ENCODE results near the gene UBXN4.
"Not testable (repeated sequence)": the region's sequence is repeated elsewhere in the genome, so short reads cannot be mapped to it uniquely, and the experiment has no call there.

Gene UBXN4

GRCh38 chr2:135768863-135769262, 27.2 kb downstream of the UBXN4 start:
- DNase-seq (ENCODE audit: low spot score), result no peak

- DNase-seq (ENCODE audit: low spot score), result no peak
Observed at GRCh38 chr2:135773319-135773718, 31.7 kb downstream of the UBXN4 start.

DNA sequence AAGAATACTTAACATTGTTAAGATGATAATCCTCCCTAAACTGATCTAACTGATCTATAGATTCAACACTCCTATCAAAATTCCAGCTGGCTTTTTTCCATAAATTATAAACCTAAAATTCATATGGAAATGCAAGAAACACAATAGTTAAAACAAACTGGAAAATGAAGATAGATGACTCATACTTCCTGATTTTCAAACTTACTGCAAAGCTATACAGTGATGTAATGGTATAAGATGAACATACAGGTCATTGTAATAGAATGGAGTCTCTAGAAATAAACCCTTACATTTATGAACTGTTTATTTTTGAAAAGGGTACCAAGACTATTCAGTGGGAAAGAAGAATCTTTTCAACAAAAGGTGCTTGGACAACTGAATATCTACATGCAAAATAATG, 32.3 kb downstream of the UBXN4 start:
- DNase-seq (ENCODE audit: low spot score), result no peak

DNA sequence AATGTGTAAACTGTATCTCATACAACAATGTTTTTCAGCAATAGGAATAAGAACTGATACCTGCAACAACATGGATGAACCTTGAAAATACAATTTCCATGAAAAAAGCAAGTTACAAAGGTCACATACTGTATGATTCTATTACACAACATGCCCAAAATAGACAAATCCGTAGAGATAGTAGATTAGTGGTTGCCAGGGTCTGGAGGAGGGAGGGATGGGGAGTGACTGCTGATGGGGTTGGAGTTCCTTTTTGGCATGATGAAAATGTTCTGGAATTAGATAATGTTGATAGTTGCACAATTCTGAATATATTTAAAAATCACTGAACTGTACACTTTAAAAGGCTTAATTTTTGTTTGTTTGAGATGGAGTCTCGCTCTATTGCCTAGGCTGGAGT, 33.8 kb downstream of the UBXN4 start:
- DNase-seq (ENCODE audit: low spot score), result no peak

DNA sequence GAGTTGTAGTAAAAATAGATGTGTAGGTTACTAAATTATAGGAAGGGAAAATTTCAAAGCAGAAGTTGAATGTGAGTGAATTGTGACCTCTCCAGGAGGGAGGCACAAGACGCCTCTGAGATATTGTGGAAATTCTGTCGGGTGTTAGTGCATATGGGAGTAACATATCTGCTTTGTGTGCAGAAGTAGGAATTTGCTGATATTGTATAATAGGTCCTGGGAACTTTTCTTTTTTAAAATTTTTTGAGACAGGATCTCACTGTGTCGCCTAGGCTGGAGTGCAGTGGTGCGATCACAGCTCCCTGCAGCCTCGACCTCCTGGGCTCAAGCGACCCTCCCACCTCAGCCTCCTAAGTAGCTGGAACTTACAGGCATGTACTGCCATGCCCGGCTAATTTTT, 34.7 kb downstream of the UBXN4 start:
- no peak for DNase-seq (ENCODE audit: low spot score)

- no peak for DNase-seq (ENCODE audit: low spot score)
Observed at GRCh38 chr2:135782231-135782630, 40.6 kb downstream of the UBXN4 start.

GRCh38 chr2:135783439-135783838, 41.8 kb downstream of the UBXN4 start:
- no peak for DNase-seq (ENCODE audit: low spot score)

DNA sequence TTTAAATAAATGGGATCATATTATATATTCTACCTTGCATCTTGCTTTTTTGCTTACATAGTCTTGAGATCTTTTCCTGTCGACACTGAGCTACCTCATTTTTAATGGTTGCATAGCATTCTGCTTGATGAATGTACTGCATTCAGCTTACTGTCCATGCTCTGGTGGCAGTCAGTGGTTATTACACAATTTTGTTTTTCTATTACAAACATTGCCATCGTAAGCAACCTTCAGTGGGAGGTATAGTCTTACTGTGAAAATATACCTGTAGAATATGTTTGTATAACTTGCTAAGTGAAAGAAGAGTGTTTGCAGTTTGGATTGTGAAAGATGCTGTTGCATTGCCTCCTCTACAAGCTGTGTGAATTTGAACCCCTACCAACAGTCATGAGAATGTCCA, 43.4 kb downstream of the UBXN4 start:
- peak; percentile 34 for DNase-seq (ENCODE audit: low spot score)

DNA sequence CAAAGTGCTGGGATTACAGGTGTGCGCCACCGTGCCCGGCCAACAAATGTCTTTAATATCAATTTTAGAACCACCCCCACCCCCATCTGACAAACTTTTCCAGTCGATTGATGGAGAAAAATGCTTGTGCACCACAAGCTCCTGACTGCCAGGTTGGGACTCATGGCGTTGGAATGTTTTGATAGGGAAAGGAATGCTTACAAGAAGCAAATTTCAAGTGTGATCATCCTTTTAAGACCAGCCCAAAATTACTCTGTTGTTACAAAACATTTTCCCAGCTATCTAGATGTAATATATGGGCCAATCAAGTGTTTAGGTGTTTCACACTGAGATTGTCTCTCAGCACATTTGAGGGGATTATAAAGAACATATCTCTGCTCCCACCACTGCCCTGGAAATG, 45.2 kb downstream of the UBXN4 start:
- no peak for DNase-seq (ENCODE audit: low spot score)

- DNase-seq (ENCODE audit: low spot score), result no peak
Observed at GRCh38 chr2:135790423-135790822, 48.8 kb downstream of the UBXN4 start.

- no peak for DNase-seq (ENCODE audit: low spot score)
Observed at GRCh38 chr2:135791418-135792190, 49.9 kb downstream of the UBXN4 start.

- DNase-seq (ENCODE audit: low spot score), result no peak
Observed at GRCh38 chr2:135792401-135793150, 50.9 kb downstream of the UBXN4 start.

GRCh38 chr2:135795641-135796040, 54.0 kb downstream of the UBXN4 start:
- not testable (repeated sequence) for DNase-seq (ENCODE audit: low spot score)

GRCh38 chr2:135796606-135797005, 55.0 kb downstream of the UBXN4 start:
- no peak for DNase-seq (ENCODE audit: low spot score)

GRCh38 chr2:135797497-135798274, 56.0 kb downstream of the UBXN4 start:
- peak; percentile 72 for DNase-seq (ENCODE audit: low spot score)

DNA sequence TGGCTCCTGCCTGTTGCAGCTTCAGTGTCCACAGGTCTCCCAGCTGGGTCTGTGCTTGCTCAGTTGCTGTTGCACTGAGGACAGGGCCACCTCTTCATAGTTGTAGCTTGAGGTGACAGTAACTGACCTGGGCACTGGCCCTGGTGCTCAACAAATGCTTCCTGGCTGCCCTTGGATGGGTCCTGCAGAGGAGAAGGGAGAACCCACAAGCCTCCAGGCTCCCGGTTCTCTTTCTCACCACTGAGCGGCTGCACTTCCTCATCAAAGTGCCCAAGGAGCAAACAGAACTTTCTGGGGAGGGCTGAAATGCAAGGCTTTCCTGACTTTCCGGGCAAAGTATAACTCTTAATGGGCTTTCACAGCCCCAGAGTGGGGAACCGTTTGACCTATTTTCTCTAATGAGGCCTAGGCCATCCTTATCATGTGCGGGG, 56.6 kb downstream of the UBXN4 start:
- DNase-seq (ENCODE audit: low spot score), result no peak

DNA sequence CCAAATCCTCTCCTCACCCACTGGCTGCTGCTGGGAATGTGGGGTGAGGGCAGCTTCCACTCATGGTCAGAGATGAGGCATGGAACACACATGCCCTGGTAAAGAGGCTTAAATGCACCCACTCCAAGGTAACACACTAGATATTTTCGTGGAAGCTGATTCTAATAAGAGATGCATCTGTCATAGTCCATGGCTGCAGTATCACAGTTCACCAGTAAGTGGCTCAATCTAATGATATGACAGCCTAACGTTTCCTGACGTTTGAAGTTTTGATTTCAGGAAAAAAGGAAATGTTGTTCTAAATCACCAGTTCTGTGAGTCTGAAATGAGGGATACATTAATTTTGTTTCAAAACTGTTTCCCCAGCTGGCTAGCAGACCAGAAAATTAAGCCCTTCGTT, 57.1 kb downstream of the UBXN4 start:
- no peak for DNase-seq (ENCODE audit: low spot score)

DNA sequence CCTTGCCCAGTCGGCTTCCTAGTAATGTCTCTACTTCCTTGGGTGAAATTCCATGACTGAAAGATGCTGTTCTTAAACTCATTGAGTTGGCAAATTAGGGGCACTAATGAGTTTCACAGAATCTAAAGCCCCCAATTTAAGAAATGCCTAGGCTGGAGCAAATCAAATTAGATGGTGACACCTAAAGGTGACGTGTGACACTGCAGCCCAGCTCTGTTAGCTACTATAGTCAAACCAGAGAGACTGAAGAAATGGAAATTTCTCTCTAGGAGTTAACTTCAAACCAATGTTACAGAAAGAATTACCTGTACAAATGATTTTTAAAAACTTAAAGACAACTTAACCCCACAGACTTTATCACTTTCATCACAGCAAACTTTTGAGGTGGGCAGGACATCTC, 58.1 kb downstream of the UBXN4 start:
- DNase-seq (ENCODE audit: low spot score), result no peak

GRCh38 chr2:135800513-135801460, 59.1 kb downstream of the UBXN4 start:
- no peak for DNase-seq (ENCODE audit: low spot score)

GRCh38 chr2:135802350-135802749, 60.7 kb downstream of the UBXN4 start:
- no peak for DNase-seq (ENCODE audit: low spot score)

- peak; percentile 27 for DNase-seq (ENCODE audit: low spot score)
Observed at GRCh38 chr2:135803278-135803677, 61.6 kb downstream of the UBXN4 start.

GRCh38 chr2:135807874-135808273, 66.2 kb downstream of the UBXN4 start:
- not testable (repeated sequence) for DNase-seq (ENCODE audit: low spot score)

Measured in HuH-7.5 (cell line).